ENCODE measurements around the gene ATP1A4.
"Not testable (repeated sequence)": the region's sequence is repeated elsewhere in the genome, so short reads cannot be mapped to it uniquely, and the experiment has no call there.

The ATP1A4 gene

DNA sequence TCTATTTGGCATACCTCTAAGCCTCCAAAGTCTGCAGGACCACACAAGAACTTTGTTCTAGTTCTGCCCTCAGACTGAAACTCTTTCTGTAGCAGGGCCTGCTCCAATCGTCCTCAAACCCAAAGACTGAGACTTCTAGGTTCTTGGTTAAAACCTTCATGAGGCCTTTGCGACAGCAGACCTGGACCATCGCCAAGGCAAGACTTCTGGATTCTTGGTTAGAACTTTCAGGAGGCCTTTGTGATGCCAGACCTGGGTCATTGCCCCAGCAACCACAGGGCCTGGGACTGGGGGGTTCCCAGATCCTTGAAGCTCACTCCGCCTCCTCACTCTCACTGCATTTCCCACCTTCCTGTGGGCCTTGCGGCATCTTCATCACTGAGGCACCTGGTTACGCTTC, at the start of gene ATP1A4:
TSS of gene ATP1A4 (plus strand) at position 301 of the 400 bp plus-strand sequence. CDS start 438 bp downstream, outside the sequence.
- no peak for DNase-seq

DNA sequence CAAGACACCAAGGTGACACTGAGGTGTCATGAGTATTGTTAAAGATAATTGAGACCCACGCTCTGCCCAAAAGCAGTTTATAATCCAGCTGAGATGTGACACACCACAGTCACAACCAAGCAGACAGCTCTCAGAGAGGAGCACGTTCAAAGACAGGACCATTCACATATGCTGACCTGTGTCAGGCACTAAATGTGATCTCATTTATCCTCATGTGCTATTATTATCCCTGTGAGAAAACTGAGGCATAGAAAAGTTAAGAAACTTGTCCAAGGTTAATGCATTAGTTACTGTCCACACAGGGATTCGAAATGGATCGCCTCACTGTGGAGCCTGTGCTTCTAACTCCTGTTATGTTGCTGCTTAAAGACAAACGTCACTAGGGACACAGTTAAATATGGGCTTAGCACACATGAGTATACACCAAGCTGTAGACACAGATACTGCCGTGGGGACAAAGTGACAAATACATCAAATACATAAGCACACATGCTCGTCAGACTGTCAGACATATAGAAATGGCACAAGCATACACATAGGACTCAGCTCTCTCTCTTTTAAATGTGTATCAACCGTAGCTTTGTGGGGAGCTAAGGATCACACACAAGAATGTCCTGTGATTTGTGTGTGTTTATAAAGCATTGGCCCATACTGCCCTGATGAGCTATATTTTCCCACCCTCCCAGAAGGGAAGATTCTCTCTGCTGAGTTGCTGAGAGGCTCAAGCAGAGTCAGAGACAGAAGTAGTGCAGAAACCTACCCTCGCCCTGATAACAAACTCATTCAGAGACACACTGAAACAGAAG, 49.5 kb upstream of the ATP1A4 start:
- DNase-seq = no peak

GRCh38 chr1:160103658-160104408, 47.6 kb upstream of the ATP1A4 start:
- DNase-seq = no peak

DNA sequence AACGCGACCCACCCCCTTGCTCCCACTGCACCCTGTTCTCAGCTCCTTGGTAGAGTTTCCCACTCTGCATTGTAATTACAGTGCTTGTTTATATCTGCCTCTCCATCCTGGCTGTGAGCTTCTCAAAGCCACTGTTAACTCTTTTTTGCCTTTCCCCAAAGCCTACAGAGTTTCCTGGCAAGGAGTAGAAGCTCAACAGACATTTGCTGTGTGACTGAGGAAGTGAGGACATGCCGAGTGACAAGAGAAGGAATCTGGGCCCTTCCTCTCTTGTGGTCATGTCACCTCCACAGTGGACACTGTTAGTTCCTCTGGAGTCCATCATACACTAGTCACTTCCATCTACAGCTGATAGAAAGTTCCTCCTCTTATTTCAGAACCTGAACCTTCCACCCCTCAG, 46.9 kb upstream of the ATP1A4 start:
- DNase-seq = no peak

DNA sequence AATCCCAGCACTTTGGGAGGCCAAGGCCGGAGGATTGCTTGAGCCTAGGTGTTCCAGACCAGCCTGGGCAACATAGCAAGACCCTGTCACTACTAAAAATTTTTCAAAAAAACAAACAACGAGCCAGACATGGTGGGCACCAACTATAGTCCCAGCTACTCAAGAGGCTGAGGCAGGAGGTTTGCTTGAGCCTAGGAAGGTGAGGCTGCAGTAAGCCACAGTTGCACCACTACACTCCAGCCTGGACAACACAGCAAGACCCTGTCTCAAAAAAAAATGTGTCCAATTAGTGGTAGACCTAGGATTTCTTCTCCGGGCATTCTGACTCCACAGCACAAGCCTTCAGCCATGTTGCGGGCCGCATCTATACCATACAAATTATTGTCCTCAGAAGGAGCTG, 46.2 kb upstream of the ATP1A4 start:
- no peak for DNase-seq

DNA sequence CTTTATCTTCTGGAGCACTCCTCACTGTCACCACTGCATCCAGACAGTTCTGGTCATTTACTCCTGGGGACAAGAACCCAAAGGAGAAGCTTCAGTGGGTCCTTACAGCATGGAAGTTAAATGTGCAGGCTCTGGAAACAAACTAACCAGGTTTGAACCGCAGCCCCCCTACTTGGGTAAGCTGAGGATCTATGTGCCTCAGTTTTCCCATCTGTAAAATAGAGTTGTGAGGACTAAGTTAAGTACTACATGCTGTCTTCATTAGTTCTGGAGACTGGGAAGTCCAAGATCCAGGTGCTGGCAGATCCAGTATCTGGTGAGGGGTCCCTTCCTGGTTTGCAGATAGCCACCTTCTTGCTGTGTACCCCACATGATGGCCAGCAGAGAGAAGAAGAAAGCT, 43.9 kb upstream of the ATP1A4 start:
- no peak for DNase-seq

DNA sequence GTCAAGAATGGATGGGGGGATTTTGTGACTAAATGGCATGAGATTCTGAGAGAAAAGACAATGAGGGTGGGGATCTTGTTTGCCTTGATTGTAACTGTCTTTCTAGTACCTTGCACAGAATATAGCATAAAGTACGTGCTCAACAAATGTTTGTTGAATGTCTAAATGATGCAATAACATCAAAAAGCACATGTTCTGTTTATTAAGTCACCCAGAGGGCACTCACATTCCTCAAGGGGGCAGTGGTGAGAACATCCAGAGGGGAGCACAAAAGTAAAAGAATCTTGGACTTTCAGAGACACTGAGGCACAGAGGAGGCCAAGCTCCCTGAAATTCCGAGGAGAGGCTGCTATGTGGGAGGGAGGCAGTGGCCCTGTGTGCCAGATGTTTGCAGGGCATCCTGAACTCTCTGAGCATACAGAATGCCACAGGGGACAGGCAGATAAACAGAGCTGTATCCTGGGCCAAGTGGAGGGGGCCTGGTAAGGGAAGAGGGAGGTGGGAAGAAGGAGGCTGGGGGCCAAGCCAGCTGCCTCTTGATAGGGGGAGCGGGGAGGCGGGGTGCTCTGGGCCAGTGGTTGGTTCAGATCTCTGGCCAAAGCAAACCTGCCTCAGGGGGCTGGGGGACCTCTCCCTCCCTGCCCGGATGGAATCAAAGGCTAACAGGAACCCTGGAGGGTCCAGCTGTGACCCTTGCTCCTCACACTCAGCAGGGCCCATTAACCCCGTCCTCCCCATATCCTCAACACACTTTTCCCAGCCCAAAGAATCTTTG, 42.3 kb upstream of the ATP1A4 start:
- peak; percentile 42 for DNase-seq

DNA sequence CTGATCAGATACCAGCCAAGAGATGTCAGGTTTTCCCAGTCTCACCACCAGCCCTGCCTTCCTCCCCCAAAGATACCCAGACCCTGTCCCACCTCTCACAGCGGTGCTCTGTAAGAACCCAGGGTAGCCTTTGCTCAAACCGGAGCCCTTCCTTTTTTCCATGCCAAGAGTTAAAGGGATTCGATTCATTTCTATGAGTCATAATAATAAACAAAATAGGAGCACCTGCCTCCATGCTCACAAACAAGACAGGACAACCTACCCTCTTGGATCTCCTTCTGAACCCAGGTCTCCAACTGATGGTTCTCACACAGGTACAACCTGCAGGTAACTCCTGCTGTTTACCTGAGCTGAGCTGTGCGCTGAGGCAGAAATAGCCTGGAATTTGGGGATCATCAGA, 41.7 kb upstream of the ATP1A4 start:
- no peak for DNase-seq

DNA sequence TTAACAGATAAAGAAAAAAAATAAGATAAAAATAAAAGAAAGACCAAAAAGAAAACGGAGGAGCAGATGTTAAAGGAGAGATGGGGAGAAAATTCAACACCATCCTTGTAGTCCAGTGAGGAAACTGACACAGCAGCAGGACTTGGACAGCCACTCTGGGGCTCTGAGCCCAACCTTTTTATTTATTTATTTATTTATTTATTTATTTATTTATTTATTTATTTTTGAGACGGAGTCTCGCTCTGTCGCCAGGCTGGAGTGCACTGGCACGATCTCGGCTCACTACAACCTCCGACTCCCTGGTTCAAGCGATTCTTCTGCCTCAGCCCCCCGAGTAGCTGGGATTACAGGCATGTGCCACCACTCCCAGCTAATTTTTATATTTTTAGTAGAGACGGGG, 39.9 kb upstream of the ATP1A4 start:
- not testable (repeated sequence) for DNase-seq

DNA sequence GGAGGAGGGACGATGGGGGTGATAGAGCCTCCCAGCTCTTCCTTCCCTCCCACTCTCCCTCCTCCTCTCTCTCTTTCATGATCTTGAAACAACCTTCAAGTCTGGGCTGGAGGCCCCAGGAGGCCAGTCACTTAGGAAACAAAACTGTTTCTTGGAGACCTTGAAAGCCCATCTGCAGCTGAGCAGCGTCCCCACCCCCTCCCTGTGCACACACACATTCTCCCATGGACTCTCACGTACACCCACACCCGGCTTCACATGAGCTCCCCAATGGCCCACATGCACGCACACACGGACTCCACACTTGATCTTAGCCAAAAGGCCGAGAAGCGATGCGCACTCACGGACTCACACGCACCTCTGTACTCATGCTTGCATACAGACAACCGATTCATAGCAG, 39.0 kb upstream of the ATP1A4 start:
- DNase-seq = no peak

DNA sequence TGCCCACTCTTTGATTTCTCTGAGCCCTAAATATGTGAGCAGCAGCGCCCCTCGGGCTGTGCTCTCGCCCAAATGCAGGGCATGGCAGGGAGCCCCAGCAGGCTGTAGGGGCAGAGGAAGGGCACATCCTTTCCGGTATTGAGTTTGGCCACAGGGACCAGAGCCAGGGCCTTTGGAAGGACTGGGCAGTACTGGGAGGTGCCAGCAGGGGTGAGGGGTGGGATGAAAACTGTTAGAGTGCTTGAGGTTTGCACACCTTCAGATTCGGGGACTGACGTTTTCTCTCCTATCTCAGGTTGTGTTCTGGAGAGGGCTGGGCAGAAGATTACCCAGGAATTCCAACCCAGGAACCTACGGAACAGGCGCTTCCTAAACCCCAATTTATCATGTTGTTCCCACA, 38.0 kb upstream of the ATP1A4 start:
- no peak for DNase-seq

DNA sequence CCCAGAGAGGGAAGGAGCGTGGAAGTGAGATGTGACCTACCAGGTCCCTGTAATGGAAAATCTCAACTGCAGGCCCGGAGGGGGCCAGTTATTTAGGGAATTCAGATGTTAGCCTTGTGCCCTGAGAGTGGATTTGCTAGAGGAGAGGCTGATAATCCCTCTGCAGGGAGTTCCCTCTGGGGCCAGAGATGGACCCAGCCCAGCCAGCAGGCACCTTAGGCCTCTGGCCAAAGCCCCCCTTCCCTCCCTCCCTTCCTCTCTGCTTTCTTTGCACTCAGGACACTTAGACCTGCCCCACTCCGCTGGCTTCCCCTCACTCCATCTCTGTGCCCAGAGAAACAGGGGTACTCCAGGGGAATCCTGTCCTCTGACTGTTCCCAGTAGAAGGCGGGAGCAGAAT, 37.3 kb upstream of the ATP1A4 start:
- DNase-seq = no peak

GRCh38 chr1:160115545-160116282, 35.7 kb upstream of the ATP1A4 start, which contains the start of gene ATP1A2:
Gene ATP1A2, plus strand, starts transcription at chr1:160115759. Its CDS starts 103 bp downstream, at chr1:160115862.
- no peak for DNase-seq

GRCh38 chr1:160116283-160117147, 34.9 kb upstream of the ATP1A4 start:
- DNase-seq = no peak

DNA sequence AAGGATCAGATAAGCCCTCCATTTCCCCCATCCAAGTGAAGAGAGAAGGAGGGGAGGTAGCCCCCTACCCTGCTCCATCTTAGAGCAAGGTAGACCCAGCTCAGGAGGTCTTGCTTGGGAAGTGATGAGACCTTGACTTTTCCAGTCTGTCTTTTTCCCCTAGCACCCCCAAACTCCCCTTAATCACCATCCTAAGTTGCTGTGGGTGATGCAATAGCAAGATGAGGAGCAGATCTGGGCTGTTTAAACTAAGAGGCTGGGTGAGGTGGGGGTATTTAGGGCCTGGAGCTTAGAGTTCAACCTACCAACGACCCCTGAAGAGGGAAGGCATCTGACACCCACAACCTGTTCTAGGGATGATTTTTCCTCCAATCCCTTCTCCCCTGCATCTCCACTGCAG, 34.1 kb upstream of the ATP1A4 start:
- DNase-seq = no peak

GRCh38 chr1:160117709-160118183, 33.7 kb upstream of the ATP1A4 start:
- DNase-seq = no peak

DNA sequence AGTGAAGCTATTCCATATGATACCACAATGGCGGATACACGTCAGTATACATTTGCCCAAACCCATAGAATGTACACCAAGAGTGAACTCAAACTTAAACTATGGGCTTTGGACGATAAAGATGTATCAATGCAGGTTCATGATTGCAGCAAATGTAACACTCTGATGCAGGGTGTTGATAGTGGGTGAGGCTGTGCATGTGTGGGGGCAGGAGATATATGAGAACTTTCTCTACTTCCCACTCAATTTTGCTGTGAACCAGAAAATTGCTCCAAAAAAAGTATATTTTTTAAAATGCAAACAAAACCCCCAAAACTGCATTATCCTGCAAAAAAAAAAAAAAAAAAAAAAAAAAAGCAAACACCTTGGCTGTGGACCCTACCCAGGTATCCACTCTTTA, 32.5 kb upstream of the ATP1A4 start:
- DNase-seq = no peak

GRCh38 chr1:160120797-160121196, 30.6 kb upstream of the ATP1A4 start:
- no peak for DNase-seq

- DNase-seq = no peak
These were observed 30.0 kb upstream of the ATP1A4 start for GRCh38 chr1:160121388-160121787.

- DNase-seq = no peak
These were observed 28.4 kb upstream of the ATP1A4 start for GRCh38 chr1:160122978-160123495.

DNA sequence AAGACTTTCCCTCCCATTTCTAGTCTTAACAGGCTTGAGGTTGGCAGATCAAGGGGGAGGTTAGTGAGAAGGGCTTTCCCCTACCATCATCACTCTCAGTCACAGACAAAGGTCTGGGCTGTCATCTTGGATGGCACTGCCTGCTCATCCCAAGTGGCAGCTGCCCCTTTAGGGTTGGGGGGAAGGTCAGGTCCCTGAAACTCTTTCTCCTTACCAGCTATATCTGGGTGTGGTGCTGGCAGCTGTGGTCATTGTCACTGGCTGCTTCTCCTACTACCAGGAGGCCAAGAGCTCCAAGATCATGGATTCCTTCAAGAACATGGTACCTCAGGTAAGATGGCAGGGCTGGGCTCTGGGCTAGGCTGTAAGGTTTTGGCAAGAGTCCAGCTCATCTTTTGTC, 27.7 kb upstream of the ATP1A4 start:
- DNase-seq = no peak

Measured in fibroblast of skin of right quadriceps (primary cell).